ENCODE data around the gene SNTB2. TPM values are rescaled to one million over a fixed set of nuclear protein-coding genes. Genes with fewer than 3 reads are reported as not detected.
"Not testable (repeated sequence)": the region's sequence is repeated elsewhere in the genome, so short reads cannot be mapped to it uniquely, and the experiment has no call there.

SNTB2 gene
- total and polyA plus RNA-seq, 2 of the 13 experiments (the other 11 are each of a cell fraction or from before 2014, with no cell fraction given), result 11.5 to 19.2 TPM

- H3K4me2 ChIP-seq (ENCODE audit: low read depth, low read length); H3K27me3 ChIP-seq (ENCODE audit: control insufficient read depth in 1 of 2, insufficient read depth in 2 of 2, low read length in 2 of 2); FAIRE-seq; H3K9me3 ChIP-seq (ENCODE audit: low read length); intact Hi-C loops (cut with micrococcal nuclease; ENCODE audit: unreplicated experiment); POLR2A ChIA-PET; H3K4me3 ChIP-seq (replicated peaks in 1 of 3; ENCODE audit: insufficient read depth in 1 of 3, low read depth in 2 of 3, low read length in 3 of 3); H3K27ac ChIP-seq (ENCODE audit: extremely low read length, insufficient read depth, low read length); ATAC-seq; H3K79me2 ChIP-seq (ENCODE audit: insufficient read depth, low read length); in situ Hi-C loops (cut with HindIII; ENCODE audit: extremely low pct_ligation_motif_present, low pct_unique_long_range_greater_than_20kb); H4K20me1 ChIP-seq (ENCODE audit: insufficient read depth, low read length); H3K9ac ChIP-seq (ENCODE audit: insufficient read depth, low read depth, low read length); H3K4me1 ChIP-seq (ENCODE audit: insufficient read depth, low read length); H2AFZ ChIP-seq (ENCODE audit: low read length); DNase-seq (ENCODE audit: low spot score); BruUV-seq (replicated peaks); CTCF ChIA-PET (ENCODE audit: low intra/inter-chr PET ratio, low total read pairs): not testable (repeated sequence)
- WGBS (ENCODE audit: low lambda C conversion rate), result 97% methylated on average over 9 of the region's 9 CpGs
- peaks cover 5 to 31% of the 10 kb centered on the region in 2 experiments; a peak in 3 of 5 replicates for H3K36me3 ChIP-seq (replicated peaks in 1 of 2; ENCODE audit: control insufficient read depth in 1 of 2, insufficient read depth in 2 of 2, low read length in 2 of 2)
Observed at GRCh38 chr16:69259428-69259764, 72.4 kb downstream of the SNTB2 start.

GRCh38 chr16:69260019-69260418, 73.1 kb downstream of the SNTB2 start:
- Histone ChIP-seq H3K4me1 (ENCODE audit: insufficient read depth, low read length) (no peaks in the 10 kb centered on the region), H3K9ac (ENCODE audit: insufficient read depth, low read depth, low read length) (no peak overlapping the region), H3K36me3 (replicated peaks in 1 of 2; ENCODE audit: control insufficient read depth in 1 of 2, insufficient read depth in 2 of 2, low read length in 2 of 2) (peaks cover 5 to 34% of the 10 kb centered on the region in 2 experiments; a peak in 4 of 5 replicates), H3K79me2 (ENCODE audit: insufficient read depth, low read length) (no peaks in the 10 kb centered on the region), H2AFZ (ENCODE audit: low read length) (no peak overlapping the region), H3K4me3 (replicated peaks in 1 of 3; ENCODE audit: insufficient read depth in 1 of 3, low read depth in 2 of 3, low read length in 3 of 3) (no peak overlapping the region), H3K27ac (ENCODE audit: extremely low read length, insufficient read depth, low read length) (no peak overlapping the region), H3K9me3 (ENCODE audit: low read length) (no peaks in the 10 kb centered on the region), H3K4me2 (ENCODE audit: low read depth, low read length) (no peak overlapping the region), H3K27me3 (ENCODE audit: control insufficient read depth in 1 of 2, insufficient read depth in 2 of 2, low read length in 2 of 2) (no peaks in the 10 kb centered on the region), H4K20me1 (ENCODE audit: insufficient read depth, low read length) (no peaks in the 10 kb centered on the region)
- ChIA-PET POLR2A (no interaction called here), CTCF (ENCODE audit: low intra/inter-chr PET ratio, low total read pairs) (no interaction called here)
- WGBS (ENCODE audit: low lambda C conversion rate), result 100% methylated on average over 4 of the region's 4 CpGs
- ATAC-seq (no peak), DNase-seq (ENCODE audit: low spot score) (no peak), FAIRE-seq (no peak)
- no TSS peak for BruUV-seq (replicated peaks)
- in situ Hi-C loops (cut with HindIII; ENCODE audit: extremely low pct_ligation_motif_present, low pct_unique_long_range_greater_than_20kb), result no loop called here
- intact Hi-C loops (cut with micrococcal nuclease; ENCODE audit: unreplicated experiment), result no loop called here
- TF ChIP-seq CTCF (CRISPR knock-in tag; IDR thresholded peaks at IDR 0.05), result peak; percentile 35
- no peak for TF ChIP-seq DZIP1 (CRISPR knock-in tag; IDR thresholded peaks at IDR 0.05)
- TF ChIP-seq ZBTB49 (CRISPR knock-in tag; IDR thresholded peaks at IDR 0.05; ENCODE audit: borderline replicate concordance), result no peak
- TF ChIP-seq KDM5B (CRISPR knock-in tag; IDR thresholded peaks at IDR 0.05; ENCODE audit: borderline replicate concordance), result no peak
- no peak for TF ChIP-seq ZNF841 (CRISPR knock-in tag; IDR thresholded peaks at IDR 0.05; ENCODE audit: borderline replicate concordance)
- TF ChIP-seq POLR2G (IDR thresholded peaks at IDR 0.05; ENCODE audit: low read depth, low read length), result no peak
- TF ChIP-seq SRSF1 (optimal IDR thresholded peaks at IDR 0.05; ENCODE audit: low read depth, low read length), result no peak
- TF ChIP-seq ZBTB33 (CRISPR knock-in tag; IDR thresholded peaks at IDR 0.05), result peak; percentile 82
